Liver (tissue), 9 donors: ENCODE data around the gene SCAMP4. TPM values are rescaled to one million over a fixed set of nuclear protein-coding genes. Genes with fewer than 3 reads are reported as not detected.

Source experiments
- DNase-seq: peaks from one replicate; pipeline ENCODE4 v3.0.0-alpha.2; 2017; ENCODE audit warnings: low spot score
- H3K27ac ChIP-seq, 2 donors: one replicate each; pipeline ENCODE4 v1.7.0; 2013; ENCODE audit warnings: inconsistent platforms in 2 of 2, low read length in 2 of 2, control low read depth in 1 of 2, low read depth in 1 of 2, mild to moderate bottlenecking in 1 of 2
- H3K27me3 ChIP-seq, 4 donors: one replicate each; pipeline versions ENCODE4 v1.6.1 to v1.7.0; 2013; ENCODE audit warnings: low read length in 3 of 4, inconsistent platforms in 1 of 4, mild to moderate bottlenecking in 1 of 4, moderate library complexity in 1 of 4; ENCODE audit not compliant: control insufficient read depth in 4 of 4, insufficient read depth in 4 of 4
- H3K36me3 ChIP-seq, 4 donors: one replicate each; pipeline versions ENCODE4 v1.6.1 to v1.7.0; 2013; ENCODE audit warnings: low read length in 3 of 4, mild to moderate bottlenecking in 3 of 4, low read depth in 1 of 4, moderate library complexity in 1 of 4; ENCODE audit not compliant: control insufficient read depth in 4 of 4, insufficient read depth in 3 of 4
- H3K4me1 ChIP-seq, 4 donors: one replicate each; pipeline versions ENCODE4 v1.6.1 to v1.7.0; 2013; ENCODE audit warnings: low read length in 3 of 4, mild to moderate bottlenecking in 3 of 4, moderate library complexity in 1 of 4; ENCODE audit not compliant: control insufficient read depth in 4 of 4, insufficient read depth in 4 of 4
- H3K4me3 ChIP-seq, 3 donors: one replicate each; pipeline versions ENCODE4 v1.6.1 to v1.7.0; 2013; ENCODE audit warnings: low read length in 3 of 3, control low read depth in 1 of 3, low read depth in 1 of 3, mild to moderate bottlenecking in 1 of 3
- H3K9ac ChIP-seq, 2 donors: one replicate each; pipeline ENCODE4 v1.7.0; 2013; ENCODE audit warnings: low read length in 2 of 2, mild to moderate bottlenecking in 2 of 2, moderate library complexity in 2 of 2, control low read depth in 1 of 2, low read depth in 1 of 2
- H3K9me3 ChIP-seq, 4 donors: one replicate each; pipeline versions ENCODE4 v1.6.1 to v1.7.0; 2013; ENCODE audit warnings: low read length in 3 of 4; ENCODE audit not compliant: control insufficient read depth in 4 of 4
- EGR1 ChIP-seq, 2 donors: IDR thresholded peaks; 2 replicates each; pipeline ENCODE4 v1.6.1; 2016 to 2018; ENCODE audit warnings: antibody characterized with exemption in 2 of 2, low read depth in 2 of 2
- FOXA1 ChIP-seq: IDR thresholded peaks from 2 replicates; pipeline ENCODE4 v1.6.1; 2016; ENCODE audit warnings: antibody characterized with exemption
- FOXA2 ChIP-seq: IDR thresholded peaks from 2 replicates; pipeline ENCODE4 v1.6.1; 2016; ENCODE audit warnings: antibody characterized with exemption
- GABPA ChIP-seq, 2 donors: IDR thresholded peaks in 1 of 2; conservative IDR thresholded peaks in 1 of 2; 2 replicates each; pipeline ENCODE4 v1.6.1; 2016; ENCODE audit warnings: antibody characterized with exemption in 2 of 2, mild to moderate bottlenecking in 1 of 2, moderate library complexity in 1 of 2
- HNF4A ChIP-seq, 2 donors: conservative IDR thresholded peaks; 2 replicates each; pipeline ENCODE4 v1.6.1; 2016; ENCODE audit warnings: antibody characterized with exemption in 2 of 2, mild to moderate bottlenecking in 2 of 2
- HNF4G ChIP-seq: IDR thresholded peaks from 2 replicates; pipeline ENCODE4 v1.6.1; 2016; ENCODE audit warnings: antibody characterized with exemption
- JUND ChIP-seq, 2 donors: IDR thresholded peaks; 2 replicates each; pipeline ENCODE4 v1.6.1; 2016; ENCODE audit warnings: antibody characterized with exemption in 2 of 2
- NR2F2 ChIP-seq: IDR thresholded peaks from 2 replicates; pipeline ENCODE4 v1.6.1; 2016; ENCODE audit warnings: antibody characterized with exemption
- RAD21 ChIP-seq, 2 donors: IDR thresholded peaks; 2 replicates each; pipeline ENCODE4 v1.6.1; 2016; ENCODE audit warnings: antibody characterized with exemption in 2 of 2, mild to moderate bottlenecking in 2 of 2
- RXRA ChIP-seq, 2 donors: IDR thresholded peaks; 2 replicates each; pipeline ENCODE4 v1.6.1; 2017 to 2018; ENCODE audit warnings: antibody characterized with exemption in 2 of 2, mild to moderate bottlenecking in 1 of 2
- SP1 ChIP-seq: IDR thresholded peaks from 2 replicates; pipeline ENCODE4 v1.6.1; 2018; ENCODE audit warnings: antibody characterized with exemption, mild to moderate bottlenecking
- TAF1 ChIP-seq: conservative IDR thresholded peaks from 2 replicates; pipeline ENCODE4 v1.6.1; 2016; ENCODE audit warnings: antibody characterized with exemption, mild to moderate bottlenecking
- YY1 ChIP-seq: IDR thresholded peaks from 2 replicates; pipeline ENCODE4 v1.6.1; 2016; ENCODE audit warnings: antibody characterized with exemption, mild to moderate bottlenecking
- WGBS: extraction: QIAGEN DNeasy Blood & Tissue Kit; methylation state at CpG from one replicate; pipeline ENCODE4 v1.1.7; 2013; 5-methylcytosine and 5-hydroxymethylcytosine counted together
- polyA plus RNA-seq, 2 donors: library from polyadenylated mRNA; stranded (reverse) in 1 of 2; unstranded in 1 of 2; fragments of 200-250 nt in 1 of 2; fragments of >200 nt in 1 of 2; fragmentation: Nextera tagmentation in 1 of 2; extraction: Ambion mirVana in 1 of 2; gene quantifications; one replicate each; pipeline versions ENCODE4 v1.2.1 to v1.2.3, GENCODE V29; 2013 to 2015
- total RNA-seq, 2 donors: library from RNA; depleted of rRNA; stranded (reverse); fragments of >200 nt; gene quantifications; one replicate each; pipeline ENCODE4 v1.2.3, GENCODE V29; 2014
- TF ChIP-seq, protein P1 (sequence below): IDR thresholded peaks from 2 replicates; pipeline ENCODE4 v1.6.1; 2016; ENCODE audit warnings: antibody characterized with exemption
- TF ChIP-seq, protein P2 (sequence below): fragments of 150-350 bp; IDR thresholded peaks from 2 replicates; pipeline ENCODE4 v1.5.1; 2017; ENCODE audit warnings: improper control_type of control experiment, low read depth, low read length; ENCODE audit not compliant: missing input control
- TF ChIP-seq, protein P3 (sequence below): IDR thresholded peaks from 2 replicates; pipeline ENCODE4 v1.6.1; 2016; ENCODE audit warnings: antibody characterized with exemption, mild to moderate bottlenecking
- TF ChIP-seq, protein P4 (sequence below): IDR thresholded peaks from 2 replicates; pipeline ENCODE4 v1.6.1; 2016; ENCODE audit warnings: antibody characterized with exemption
- TF ChIP-seq, protein P5 (sequence below): IDR thresholded peaks from 2 replicates; pipeline ENCODE4 v1.6.1; 2016; ENCODE audit warnings: antibody characterized with exemption
- donor health status: healthy.
- donor health status: healthy.
- donor health status: healthy.
- donor health status: healthy.
- donor health status: healthy.

SCAMP4 gene
- total and polyA plus RNA-seq, 4 donors, result 13.0 to 22.1 (median 16.6) TPM

DNA sequence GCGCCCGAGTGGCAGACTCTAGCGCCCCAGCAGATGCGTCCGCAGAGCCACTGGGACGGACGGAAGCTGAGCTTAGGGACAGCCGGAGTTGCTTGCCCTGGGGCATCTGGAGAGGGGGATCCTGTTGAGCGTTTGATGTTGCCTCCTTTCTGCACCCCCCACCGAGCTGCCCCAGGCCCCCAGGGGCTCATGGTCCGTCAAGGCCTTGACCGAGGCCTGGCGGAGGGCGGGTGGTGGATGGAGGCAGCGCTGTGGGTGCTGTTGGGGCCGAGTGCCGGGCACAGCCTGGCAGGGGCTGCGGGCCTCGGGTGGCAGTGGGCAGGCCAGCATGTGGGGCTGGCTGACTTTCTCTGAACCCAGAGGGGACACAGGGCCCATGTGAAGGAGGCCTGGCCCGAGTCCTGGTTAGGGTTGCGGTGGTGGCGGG, 38.5 kb downstream of the SCAMP4 start:
- TF ChIP-seq RAD21 (IDR thresholded peaks at IDR 0.05), result no peak
- no peak for TF ChIP-seq YY1
- TF ChIP-seq FOXA1, result no peak
- no peak for TF ChIP-seq GABPA (IDR thresholded peaks at IDR 0.05 in 1 of 2, conservative IDR thresholded peaks at IDR 0.05 in 1 of 2)
- no peak for TF ChIP-seq FOXA2
- TF ChIP-seq, protein P1, sequence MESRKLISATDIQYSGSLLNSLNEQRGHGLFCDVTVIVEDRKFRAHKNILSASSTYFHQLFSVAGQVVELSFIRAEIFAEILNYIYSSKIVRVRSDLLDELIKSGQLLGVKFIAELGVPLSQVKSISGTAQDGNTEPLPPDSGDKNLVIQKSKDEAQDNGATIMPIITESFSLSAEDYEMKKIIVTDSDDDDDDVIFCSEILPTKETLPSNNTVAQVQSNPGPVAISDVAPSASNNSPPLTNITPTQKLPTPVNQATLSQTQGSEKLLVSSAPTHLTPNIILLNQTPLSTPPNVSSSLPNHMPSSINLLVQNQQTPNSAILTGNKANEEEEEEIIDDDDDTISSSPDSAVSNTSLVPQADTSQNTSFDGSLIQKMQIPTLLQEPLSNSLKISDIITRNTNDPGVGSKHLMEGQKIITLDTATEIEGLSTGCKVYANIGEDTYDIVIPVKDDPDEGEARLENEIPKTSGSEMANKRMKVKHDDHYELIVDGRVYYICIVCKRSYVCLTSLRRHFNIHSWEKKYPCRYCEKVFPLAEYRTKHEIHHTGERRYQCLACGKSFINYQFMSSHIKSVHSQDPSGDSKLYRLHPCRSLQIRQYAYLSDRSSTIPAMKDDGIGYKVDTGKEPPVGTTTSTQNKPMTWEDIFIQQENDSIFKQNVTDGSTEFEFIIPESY, result no peak
- TF ChIP-seq, protein P2, sequence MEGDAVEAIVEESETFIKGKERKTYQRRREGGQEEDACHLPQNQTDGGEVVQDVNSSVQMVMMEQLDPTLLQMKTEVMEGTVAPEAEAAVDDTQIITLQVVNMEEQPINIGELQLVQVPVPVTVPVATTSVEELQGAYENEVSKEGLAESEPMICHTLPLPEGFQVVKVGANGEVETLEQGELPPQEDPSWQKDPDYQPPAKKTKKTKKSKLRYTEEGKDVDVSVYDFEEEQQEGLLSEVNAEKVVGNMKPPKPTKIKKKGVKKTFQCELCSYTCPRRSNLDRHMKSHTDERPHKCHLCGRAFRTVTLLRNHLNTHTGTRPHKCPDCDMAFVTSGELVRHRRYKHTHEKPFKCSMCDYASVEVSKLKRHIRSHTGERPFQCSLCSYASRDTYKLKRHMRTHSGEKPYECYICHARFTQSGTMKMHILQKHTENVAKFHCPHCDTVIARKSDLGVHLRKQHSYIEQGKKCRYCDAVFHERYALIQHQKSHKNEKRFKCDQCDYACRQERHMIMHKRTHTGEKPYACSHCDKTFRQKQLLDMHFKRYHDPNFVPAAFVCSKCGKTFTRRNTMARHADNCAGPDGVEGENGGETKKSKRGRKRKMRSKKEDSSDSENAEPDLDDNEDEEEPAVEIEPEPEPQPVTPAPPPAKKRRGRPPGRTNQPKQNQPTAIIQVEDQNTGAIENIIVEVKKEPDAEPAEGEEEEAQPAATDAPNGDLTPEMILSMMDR, result no peak
- TF ChIP-seq EGR1 (IDR thresholded peaks at IDR 0.05; ENCODE audit: low read depth in 2 of 2), result no peak
- TF ChIP-seq, protein P3, sequence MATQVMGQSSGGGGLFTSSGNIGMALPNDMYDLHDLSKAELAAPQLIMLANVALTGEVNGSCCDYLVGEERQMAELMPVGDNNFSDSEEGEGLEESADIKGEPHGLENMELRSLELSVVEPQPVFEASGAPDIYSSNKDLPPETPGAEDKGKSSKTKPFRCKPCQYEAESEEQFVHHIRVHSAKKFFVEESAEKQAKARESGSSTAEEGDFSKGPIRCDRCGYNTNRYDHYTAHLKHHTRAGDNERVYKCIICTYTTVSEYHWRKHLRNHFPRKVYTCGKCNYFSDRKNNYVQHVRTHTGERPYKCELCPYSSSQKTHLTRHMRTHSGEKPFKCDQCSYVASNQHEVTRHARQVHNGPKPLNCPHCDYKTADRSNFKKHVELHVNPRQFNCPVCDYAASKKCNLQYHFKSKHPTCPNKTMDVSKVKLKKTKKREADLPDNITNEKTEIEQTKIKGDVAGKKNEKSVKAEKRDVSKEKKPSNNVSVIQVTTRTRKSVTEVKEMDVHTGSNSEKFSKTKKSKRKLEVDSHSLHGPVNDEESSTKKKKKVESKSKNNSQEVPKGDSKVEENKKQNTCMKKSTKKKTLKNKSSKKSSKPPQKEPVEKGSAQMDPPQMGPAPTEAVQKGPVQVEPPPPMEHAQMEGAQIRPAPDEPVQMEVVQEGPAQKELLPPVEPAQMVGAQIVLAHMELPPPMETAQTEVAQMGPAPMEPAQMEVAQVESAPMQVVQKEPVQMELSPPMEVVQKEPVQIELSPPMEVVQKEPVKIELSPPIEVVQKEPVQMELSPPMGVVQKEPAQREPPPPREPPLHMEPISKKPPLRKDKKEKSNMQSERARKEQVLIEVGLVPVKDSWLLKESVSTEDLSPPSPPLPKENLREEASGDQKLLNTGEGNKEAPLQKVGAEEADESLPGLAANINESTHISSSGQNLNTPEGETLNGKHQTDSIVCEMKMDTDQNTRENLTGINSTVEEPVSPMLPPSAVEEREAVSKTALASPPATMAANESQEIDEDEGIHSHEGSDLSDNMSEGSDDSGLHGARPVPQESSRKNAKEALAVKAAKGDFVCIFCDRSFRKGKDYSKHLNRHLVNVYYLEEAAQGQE, result no peak
- no peak for TF ChIP-seq HNF4A (conservative IDR thresholded peaks at IDR 0.05)
- TF ChIP-seq, protein P4, sequence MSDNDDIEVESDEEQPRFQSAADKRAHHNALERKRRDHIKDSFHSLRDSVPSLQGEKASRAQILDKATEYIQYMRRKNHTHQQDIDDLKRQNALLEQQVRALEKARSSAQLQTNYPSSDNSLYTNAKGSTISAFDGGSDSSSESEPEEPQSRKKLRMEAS, result no peak
- TF ChIP-seq, protein P5, sequence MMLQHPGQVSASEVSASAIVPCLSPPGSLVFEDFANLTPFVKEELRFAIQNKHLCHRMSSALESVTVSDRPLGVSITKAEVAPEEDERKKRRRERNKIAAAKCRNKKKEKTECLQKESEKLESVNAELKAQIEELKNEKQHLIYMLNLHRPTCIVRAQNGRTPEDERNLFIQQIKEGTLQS, result no peak
- TF ChIP-seq TAF1, result no peak
- no peak for TF ChIP-seq JUND (IDR thresholded peaks at IDR 0.05)
- no peak for TF ChIP-seq NR2F2
- TF ChIP-seq HNF4G, result no peak
- TF ChIP-seq SP1, result no peak
- no peak for TF ChIP-seq RXRA (IDR thresholded peaks at IDR 0.05)
- H3K27me3 ChIP-seq, result no peaks in the 10 kb centered on the region
- peak overlapping the region in 1 of 2 donors; percentile 96 for H3K27ac ChIP-seq
- H3K9me3 ChIP-seq, result no peaks in the 10 kb centered on the region
- peaks cover 6 to 25% (median 18%) of the 10 kb centered on the region in 4 donors for H3K4me1 ChIP-seq
- H3K4me3 ChIP-seq, result no peak overlapping the region
- DNase-seq, result no peak
- H3K9ac ChIP-seq, result no peak overlapping the region
- peaks cover 0 to 2% (median 0%) of the 10 kb centered on the region in 4 donors for H3K36me3 ChIP-seq
- 90% methylated on average over 22 of the region's 22 CpGs for WGBS
